ENCODE results near the gene EGFL7. TPM values are rescaled to one million over a fixed set of nuclear protein-coding genes. Genes with fewer than 3 reads are reported as not detected.

The EGFL7 gene
- total RNA-seq, 2 experiments from 2014 or later, result 1.1 to 1.6 TPM

GRCh38 chr9:136672431-136673087, 9.8 kb downstream of the EGFL7 start:
- intact Hi-C loops (cut with micrococcal nuclease), result no loop called here
- H3K27me3 Mint-ChIP-seq, result no peaks in the 10 kb centered on the region
- H3K36me3 Mint-ChIP-seq (ENCODE audit: low read depth), result no peaks in the 10 kb centered on the region
- DNase-seq, result no peak
- TF ChIP-seq CTCF (IDR thresholded peaks at IDR 0.05), result no peak
- no peak overlapping the region for H3K4me3 Mint-ChIP-seq
- CTCF ChIA-PET, result interaction anchor here (0.8 to 2.5 kb wide), 16 partner anchors 9 to 188 kb away, joined by 3 to 21 read pairs (median 4); partner anchors contain the start of gene EGFL7
- POLR2A ChIA-PET, result interaction anchor here (1.5 kb wide), 1 partner anchor 54 kb away, joined by 4 read pairs; no protein-coding TSS in a partner anchor
- H3K9me3 Mint-ChIP-seq, result no peaks in the 10 kb centered on the region
- no peaks in the 10 kb centered on the region for H3K4me1 Mint-ChIP-seq (ENCODE audit: low read depth)
- ATAC-seq, result no peak
- H3K27ac Mint-ChIP-seq, result no peak overlapping the region

GRCh38 chr9:136673088-136673974, 10.6 kb downstream of the EGFL7 start:
- CTCF ChIA-PET, result interaction anchor here (1.1 to 2.5 kb wide), 3 partner anchors 9 to 98 kb away, joined by 4 to 11 read pairs (median 6); partner anchors contain the start of gene EGFL7
- POLR2A ChIA-PET, result interaction anchor here (2.6 kb wide), 1 partner anchor 54 kb away, joined by 6 read pairs; no protein-coding TSS in a partner anchor
- ATAC-seq (no peak), DNase-seq (no peak)
- intact Hi-C loops (cut with micrococcal nuclease), result no loop called here
- H3K4me3 Mint-ChIP-seq, result no peak overlapping the region
- H3K4me1 Mint-ChIP-seq (ENCODE audit: low read depth), result no peaks in the 10 kb centered on the region
- H3K9me3 Mint-ChIP-seq, result no peaks in the 10 kb centered on the region
- H3K36me3 Mint-ChIP-seq (ENCODE audit: low read depth), result no peaks in the 10 kb centered on the region
- no peaks in the 10 kb centered on the region for H3K27me3 Mint-ChIP-seq
- TF ChIP-seq CTCF (IDR thresholded peaks at IDR 0.05), result no peak
- H3K27ac Mint-ChIP-seq, result no peak overlapping the region

- Mint-ChIP-seq H3K27ac (no peak overlapping the region), H3K27me3 (no peaks in the 10 kb centered on the region), H3K9me3 (no peaks in the 10 kb centered on the region), H3K4me3 (no peak overlapping the region), H3K36me3 (ENCODE audit: low read depth) (no peaks in the 10 kb centered on the region), H3K4me1 (ENCODE audit: low read depth) (no peaks in the 10 kb centered on the region)
- ChIA-PET CTCF (interaction anchor here (1.0 to 1.1 kb wide), 2 partner anchors 8 to 10 kb away, joined by 3 to 4 read pairs; no protein-coding TSS in a partner anchor), POLR2A (interaction anchor here (2.6 kb wide), 1 partner anchor 53 kb away, joined by 6 read pairs; no protein-coding TSS in a partner anchor)
- intact Hi-C loops (cut with micrococcal nuclease), result no loop called here
- ATAC-seq (no peak), DNase-seq (no peak)
- no peak for TF ChIP-seq CTCF (IDR thresholded peaks at IDR 0.05)
Observed at GRCh38 chr9:136673975-136674785, 11.5 kb downstream of the EGFL7 start.

GRCh38 chr9:136674786-136675349, 12.2 kb downstream of the EGFL7 start:
- Mint-ChIP-seq H3K9me3 (no peaks in the 10 kb centered on the region), H3K27me3 (no peaks in the 10 kb centered on the region), H3K27ac (no peak overlapping the region), H3K4me3 (no peak overlapping the region), H3K4me1 (ENCODE audit: low read depth) (no peaks in the 10 kb centered on the region), H3K36me3 (ENCODE audit: low read depth) (no peaks in the 10 kb centered on the region)
- DNase-seq (no peak), ATAC-seq (no peak)
- CTCF ChIA-PET, result interaction anchor here (1.0 to 1.1 kb wide), 2 partner anchors 9 to 11 kb away, joined by 3 to 4 read pairs; no protein-coding TSS in a partner anchor
- intact Hi-C loops (cut with micrococcal nuclease), result no loop called here
- TF ChIP-seq CTCF (IDR thresholded peaks at IDR 0.05), result no peak
- POLR2A ChIA-PET, result interaction anchor here (2.6 kb wide), 1 partner anchor 52 kb away, joined by 6 read pairs; no protein-coding TSS in a partner anchor
